Activated naive CD4-positive, alpha-beta T cell treated with anti-CD3 and anti-CD28 coated beads, Interleukin-2, amount 50 U/mL, for 72 hours (primary cell): Measurements from ENCODE around the gene ZNRF2. TPM values are rescaled to one million over a fixed set of nuclear protein-coding genes. Genes with fewer than 3 reads are reported as not detected.

Source experiments
- ATAC-seq, 2 donors: fragments of 150-1000 bp; cut with Tn5 transposase; 2 replicates each; pipeline ENCODE4 v1.10.0; 2021; ENCODE audit warnings: mild to moderate bottlenecking in 2 of 2, moderate library complexity in 2 of 2
- DNase-seq, 2 donors: peaks; one replicate each; pipeline ENCODE4 v3.0.0; 2021 to 2022; ENCODE audit warnings: low spot score in 2 of 2
- H3K27ac Mint-ChIP-seq, 2 donors: one replicate each; pipeline ENCODE4 v1.8.0; 2022; ENCODE audit warnings: mild to moderate bottlenecking in 2 of 2, mixed read lengths in 2 of 2
- H3K36me3 Mint-ChIP-seq, 2 donors: one replicate each; pipeline ENCODE4 v1.8.0; 2022; ENCODE audit warnings: mixed read lengths in 2 of 2
- H3K9me3 Mint-ChIP-seq, 2 donors: one replicate each; pipeline ENCODE4 v1.8.0; 2022; ENCODE audit warnings: mixed read lengths in 2 of 2
- total RNA-seq, 2 donors: library from RNA; stranded (reverse); gene quantifications; one replicate each; pipeline ENCODE4 v1.2.3, GENCODE V29; 2022

The ZNRF2 gene
- 10 to 100 TPM in 1 of 2 donors, 1 to 10 TPM in 1; 8.4 to 12.6 TPM for total RNA-seq

GRCh38 chr7:30284298-30285066 is at the start of gene ZNRF2:
TSS of gene ZNRF2 (plus strand) at chr7:30284597. CDS start at chr7:30285358, 761 bp downstream.
- ATAC-seq (peak; percentile 92 to 93), DNase-seq (peak; percentile 97 to 99)
- Mint-ChIP-seq H3K27ac (peak within 1 kb of the TSS; percentile 85 to 97), H3K9me3 (no peaks in the 10 kb centered on the region), H3K36me3 (peaks cover 9 to 11% of the 10 kb centered on the region in 2 donors)

DNA sequence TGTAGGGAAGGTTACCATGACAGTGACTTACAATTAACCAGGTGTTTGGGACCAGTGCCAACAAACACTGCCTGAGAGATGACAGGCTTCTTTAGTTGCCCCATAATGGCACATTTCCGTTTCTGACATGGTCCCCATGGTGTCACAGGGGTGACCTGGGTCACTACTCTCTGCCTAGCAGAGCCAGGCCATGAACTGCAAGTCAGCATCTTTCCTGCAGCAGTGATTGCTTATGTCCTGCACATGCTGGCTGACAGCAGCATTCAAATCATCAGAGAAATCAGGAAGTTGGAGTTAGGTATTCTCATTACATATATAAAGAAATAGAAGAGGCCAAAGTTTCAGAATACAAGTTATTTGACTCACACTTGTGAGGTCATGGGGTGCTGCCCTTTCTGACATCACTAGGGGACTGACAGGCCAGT is 47.1 kb upstream of the ZNRF2 start:
- DNase-seq (no peak), ATAC-seq (no peak)
- no peak overlapping the region for H3K27ac Mint-ChIP-seq
- H3K9me3 Mint-ChIP-seq, result peaks cover 0 to 5% of the 10 kb centered on the region in 2 donors
- no peaks in the 10 kb centered on the region for H3K36me3 Mint-ChIP-seq

- peak in 1 of 2 donors; percentile 22 for DNase-seq
- peaks cover 0 to 5% of the 10 kb centered on the region in 2 donors for H3K9me3 Mint-ChIP-seq
- ATAC-seq, result peak; percentile 73 to 96
- H3K27ac Mint-ChIP-seq, result no peak overlapping the region
- H3K36me3 Mint-ChIP-seq, result no peaks in the 10 kb centered on the region
Measured at GRCh38 chr7:30238721-30239441, 45.5 kb upstream of the ZNRF2 start.

- Mint-ChIP-seq H3K36me3 (no peaks in the 10 kb centered on the region), H3K27ac (no peak overlapping the region), H3K9me3 (peaks cover 0 to 5% of the 10 kb centered on the region in 2 donors)
- ATAC-seq, result peak in 1 of 2 donors; percentile 51
- no peak for DNase-seq
Measured at GRCh38 chr7:30240106-30240800, 44.1 kb upstream of the ZNRF2 start.

DNA sequence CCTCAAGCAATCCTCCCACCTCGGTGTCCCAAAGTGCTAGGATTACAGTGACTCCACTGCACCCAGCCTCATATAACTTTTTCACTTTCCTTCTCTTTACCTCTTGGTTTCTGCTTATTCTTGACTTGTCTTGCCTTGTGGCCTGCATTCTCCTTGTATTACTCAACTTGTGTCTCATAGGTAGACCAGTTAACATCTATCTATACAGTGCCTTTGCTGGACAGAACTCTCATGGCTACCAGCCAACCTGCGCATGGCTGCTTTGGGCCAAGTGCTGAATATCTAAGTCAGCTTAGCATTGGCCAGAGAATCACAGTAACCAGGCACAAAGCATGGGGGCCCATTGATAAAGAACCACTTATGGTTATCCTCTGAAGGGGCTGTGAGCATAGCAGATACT is 42.6 kb upstream of the ZNRF2 start:
- DNase-seq, result no peak
- H3K9me3 Mint-ChIP-seq, result no peaks in the 10 kb centered on the region
- no peaks in the 10 kb centered on the region for H3K36me3 Mint-ChIP-seq
- peak in 1 of 2 donors; percentile 34 for ATAC-seq
- H3K27ac Mint-ChIP-seq, result peak overlapping the region in 1 of 2 donors; percentile 5

- DNase-seq (no peak), ATAC-seq (peak in 1 of 2 donors; percentile 39)
- H3K36me3 Mint-ChIP-seq, result no peaks in the 10 kb centered on the region
- H3K9me3 Mint-ChIP-seq, result no peaks in the 10 kb centered on the region
- H3K27ac Mint-ChIP-seq, result no peak overlapping the region
Measured at GRCh38 chr7:30244340-30244739, 40.1 kb upstream of the ZNRF2 start.

- H3K9me3 Mint-ChIP-seq, result no peaks in the 10 kb centered on the region
- H3K36me3 Mint-ChIP-seq, result no peaks in the 10 kb centered on the region
- H3K27ac Mint-ChIP-seq, result no peak overlapping the region
- ATAC-seq (no peak), DNase-seq (no peak)
Measured at GRCh38 chr7:30245913-30246312, 38.5 kb upstream of the ZNRF2 start.

DNA sequence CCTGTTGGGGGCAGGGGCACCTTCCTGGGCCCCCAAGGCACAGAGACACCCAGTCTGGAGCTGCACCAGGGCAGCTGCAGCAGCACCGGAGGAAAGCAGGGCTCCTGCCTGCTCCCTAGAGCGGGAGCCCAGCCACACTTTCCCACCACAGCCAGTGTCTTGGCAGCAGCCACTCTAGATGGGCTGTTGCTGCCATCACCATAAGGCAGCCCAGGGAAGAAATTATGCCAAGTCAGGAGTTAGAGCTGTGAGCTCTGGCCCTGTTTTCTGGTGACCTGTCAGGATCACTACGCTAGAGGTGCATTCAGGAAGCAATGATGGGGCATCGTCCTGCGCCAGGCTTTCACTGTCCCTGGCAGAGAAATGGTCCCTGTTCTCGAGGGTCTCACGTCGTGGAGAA is 38.0 kb upstream of the ZNRF2 start:
- Mint-ChIP-seq H3K27ac (no peak overlapping the region), H3K36me3 (no peaks in the 10 kb centered on the region), H3K9me3 (no peaks in the 10 kb centered on the region)
- ATAC-seq (no peak), DNase-seq (no peak)

DNA sequence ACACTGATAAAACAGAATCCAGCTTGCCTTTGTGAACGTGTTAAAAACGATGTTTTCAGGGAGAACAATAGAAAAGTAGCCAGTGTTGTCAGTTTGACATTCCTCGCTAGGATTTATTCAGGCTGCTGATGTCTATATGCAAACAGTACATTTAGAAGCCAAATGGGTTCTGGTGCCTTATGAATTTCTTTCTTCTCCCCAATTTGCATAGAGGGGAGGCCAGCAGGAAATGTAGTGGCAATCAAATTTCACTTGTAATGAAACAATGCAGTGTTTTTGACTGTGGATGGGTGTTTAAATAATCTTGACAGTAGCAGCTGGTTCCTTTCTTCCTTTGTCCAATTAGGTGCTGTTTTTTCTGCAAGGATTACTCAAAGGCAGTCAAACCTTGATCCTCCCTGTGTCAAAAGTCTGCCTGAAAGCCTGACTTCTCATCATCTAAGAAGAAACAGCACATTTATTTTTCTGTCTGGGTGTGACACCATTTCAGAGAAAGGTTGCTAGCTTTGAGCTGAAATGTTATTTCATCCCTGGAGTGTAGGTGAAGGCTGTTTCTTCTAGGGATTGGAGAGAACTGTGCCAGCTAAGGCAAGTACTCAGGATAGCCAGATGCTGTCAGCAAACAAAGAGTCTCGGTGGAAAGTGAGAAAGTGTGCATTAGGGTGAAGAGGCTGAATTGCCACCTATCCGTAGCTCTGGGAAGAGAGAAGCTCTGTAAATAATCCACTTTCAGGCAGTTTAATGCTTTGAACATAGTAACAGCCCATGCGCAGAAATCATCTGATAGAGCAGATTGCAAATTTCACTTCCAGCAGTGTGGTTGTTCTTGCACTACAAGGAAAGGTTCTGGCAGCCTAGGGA is 36.6 kb upstream of the ZNRF2 start:
- DNase-seq (no peak), ATAC-seq (no peak)
- Mint-ChIP-seq H3K9me3 (no peaks in the 10 kb centered on the region), H3K27ac (no peak overlapping the region), H3K36me3 (no peaks in the 10 kb centered on the region)

GRCh38 chr7:30249316-30249715 is 35.1 kb upstream of the ZNRF2 start:
- H3K9me3 Mint-ChIP-seq, result no peaks in the 10 kb centered on the region
- no peak for ATAC-seq
- no peak for DNase-seq
- H3K27ac Mint-ChIP-seq, result no peak overlapping the region
- H3K36me3 Mint-ChIP-seq, result no peaks in the 10 kb centered on the region

DNA sequence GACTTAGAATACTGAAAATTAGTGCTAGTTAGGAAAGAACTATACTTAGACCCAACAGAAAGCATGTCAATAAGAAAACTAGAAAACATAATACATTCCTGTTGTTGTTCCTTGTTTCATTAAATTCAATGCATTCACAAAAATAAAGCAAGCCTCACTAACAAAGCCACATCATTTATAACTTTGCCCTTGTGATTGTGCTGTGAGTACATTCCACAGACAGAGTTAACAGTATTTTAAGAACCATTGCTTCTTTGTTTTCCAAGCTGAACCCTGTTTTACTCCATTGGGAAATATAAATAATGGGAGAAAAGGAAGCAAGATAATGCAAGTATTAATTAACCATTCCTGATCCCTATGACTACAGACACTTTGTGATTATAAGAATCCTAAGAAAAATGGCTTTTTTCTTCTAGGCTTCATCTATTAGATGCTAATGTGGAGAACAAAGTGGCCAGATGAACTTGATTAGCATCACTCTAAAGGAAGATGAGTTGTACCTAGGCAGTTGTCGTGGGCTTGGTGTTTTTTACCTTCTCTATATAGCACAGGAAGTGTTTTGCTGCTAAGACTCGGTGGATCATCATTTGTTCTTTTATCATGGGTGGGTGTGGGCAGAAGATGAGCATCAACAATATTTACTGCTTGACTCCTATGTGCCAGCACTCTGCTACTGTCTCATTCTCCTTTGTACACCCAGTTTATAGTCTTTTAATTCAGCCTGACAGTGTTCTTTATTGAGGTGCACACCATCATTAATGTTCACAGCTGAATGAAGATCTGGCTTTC is 34.2 kb upstream of the ZNRF2 start:
- no peak overlapping the region for H3K27ac Mint-ChIP-seq
- DNase-seq (no peak), ATAC-seq (no peak)
- H3K9me3 Mint-ChIP-seq, result no peaks in the 10 kb centered on the region
- no peaks in the 10 kb centered on the region for H3K36me3 Mint-ChIP-seq

GRCh38 chr7:30251708-30252329 is 32.6 kb upstream of the ZNRF2 start:
- ATAC-seq (no peak), DNase-seq (no peak)
- H3K36me3 Mint-ChIP-seq, result no peaks in the 10 kb centered on the region
- H3K9me3 Mint-ChIP-seq, result no peaks in the 10 kb centered on the region
- no peak overlapping the region for H3K27ac Mint-ChIP-seq

DNA sequence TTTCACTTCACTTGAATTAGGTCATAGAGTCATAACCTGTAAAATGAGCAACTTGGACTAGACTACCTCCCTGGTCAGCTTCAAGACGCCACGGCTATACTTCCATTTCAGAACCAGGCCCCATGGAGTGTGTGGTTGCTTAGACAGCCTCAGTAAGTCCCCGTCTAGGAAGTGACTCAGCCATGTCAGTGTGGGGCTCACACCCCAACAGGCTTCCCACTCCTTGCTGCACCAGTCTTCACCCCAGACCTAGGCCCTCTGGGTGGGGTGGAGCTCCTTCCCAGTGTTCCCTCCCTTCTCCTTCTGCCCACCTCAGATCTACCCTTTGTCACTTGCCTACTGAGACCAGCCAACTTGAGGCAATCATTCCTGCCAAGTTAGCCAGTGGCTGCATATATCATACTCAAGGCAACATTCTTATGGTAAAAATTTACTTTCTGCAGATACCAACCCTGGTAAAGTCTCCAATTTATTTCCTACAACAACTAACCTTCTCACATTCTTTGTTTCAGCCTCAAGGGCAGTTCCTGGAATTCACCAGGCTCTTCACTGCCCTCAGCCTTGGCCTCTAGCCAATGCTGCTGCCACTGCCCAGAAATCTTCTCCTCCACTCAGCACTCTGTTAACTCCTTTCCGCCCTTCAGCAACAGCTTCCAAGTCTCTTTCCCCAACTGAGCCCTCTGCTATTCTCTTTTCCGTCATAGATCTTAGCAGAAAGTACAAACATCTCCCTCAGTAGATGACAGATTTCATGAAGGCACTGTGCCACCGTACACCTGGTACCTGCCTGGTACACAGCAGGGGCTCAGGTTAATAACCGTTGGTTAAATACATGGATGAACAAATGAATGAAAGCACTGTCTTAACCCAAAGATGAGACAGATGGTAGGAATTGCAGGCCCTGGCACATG is 31.3 kb upstream of the ZNRF2 start:
- H3K27ac Mint-ChIP-seq, result peak overlapping the region in 1 of 2 donors; percentile 1
- no peaks in the 10 kb centered on the region for H3K9me3 Mint-ChIP-seq
- no peaks in the 10 kb centered on the region for H3K36me3 Mint-ChIP-seq
- ATAC-seq (peak; percentile 61 to 74), DNase-seq (no peak)

- Mint-ChIP-seq H3K27ac (no peak overlapping the region), H3K9me3 (no peaks in the 10 kb centered on the region), H3K36me3 (no peaks in the 10 kb centered on the region)
- DNase-seq (no peak), ATAC-seq (no peak)
Measured at GRCh38 chr7:30253796-30254165, 30.6 kb upstream of the ZNRF2 start.
